Adipose tissue (tissue), 3 donors: ENCODE results near the gene RNU6-8. TPM values are rescaled to one million over a fixed set of nuclear protein-coding genes. Genes with fewer than 3 reads are reported as not detected.

Source experiments
- H3K27ac ChIP-seq: one replicate; pipeline ENCODE4 v1.5.1; 2013; ENCODE audit warnings: low read depth, low read length
- WGBS, 3 donors: extraction: QIAGEN DNeasy Blood & Tissue Kit; methylation state at CpG; one replicate each; pipeline ENCODE4 v1.1.7; 2013; 5-methylcytosine and 5-hydroxymethylcytosine counted together
- polyA plus RNA-seq, 3 donors: library from polyadenylated mRNA; stranded (reverse); fragments of 200-250 nt; gene quantifications; one replicate each; pipeline ENCODE4 v1.2.3, GENCODE V29; 2013
- donor health status: healthy with polysubstance abuse.
- donor health status: Bipolar disorder and iron deficiency.
- donor health status: healthy.

Gene RNU6-8
- not detected for polyA plus RNA-seq

DNA sequence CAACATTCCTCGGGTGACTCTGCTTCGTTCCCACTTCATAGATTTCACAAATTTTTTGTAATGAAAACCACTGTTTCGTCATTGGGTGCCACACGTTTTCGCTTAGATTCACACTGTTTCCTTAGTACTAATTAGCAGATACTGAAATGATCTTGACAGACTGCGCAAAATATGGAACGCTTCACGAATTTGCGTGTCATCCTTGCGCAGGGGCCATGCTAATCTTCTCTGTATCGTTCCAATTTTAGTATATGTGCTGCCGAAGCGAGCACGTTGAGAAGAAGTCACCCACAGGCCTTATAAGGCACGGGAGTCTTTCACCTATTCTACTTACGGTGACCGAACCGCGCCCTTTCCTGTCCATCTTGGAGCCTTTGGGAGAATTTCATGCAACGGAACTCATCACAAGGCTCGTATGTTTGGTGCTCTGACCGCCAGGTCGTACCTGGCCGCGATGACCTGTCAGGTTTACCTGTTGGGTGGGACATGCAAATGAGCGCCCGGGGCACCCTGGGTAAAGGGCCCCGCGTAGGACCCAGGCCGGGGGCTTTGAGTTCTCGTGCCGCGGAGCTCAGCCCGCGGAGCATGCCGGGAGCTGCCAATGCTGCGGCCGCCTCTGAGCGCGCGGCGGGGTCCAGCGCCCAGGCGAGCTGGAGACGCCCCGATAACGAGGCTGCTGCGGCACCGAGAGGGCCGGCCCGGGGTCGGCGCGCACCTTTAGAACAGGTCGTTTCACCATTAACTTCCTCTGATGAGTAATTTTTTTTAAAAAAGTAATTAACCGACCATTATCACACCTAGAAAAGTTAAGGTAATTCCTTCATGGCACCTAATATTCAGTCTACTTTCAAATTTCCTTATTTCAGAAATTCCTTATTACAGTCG lies at the start of gene RNU6-8:
TSS of gene RNU6-8 (minus strand) at position 272 of the 885 bp plus-strand sequence.
- H3K27ac ChIP-seq = no peak within 1 kb of the TSS
- 0 to 1% (median 0%) methylated on average over 57 of the region's 57 CpGs for WGBS, 3 donors

DNA sequence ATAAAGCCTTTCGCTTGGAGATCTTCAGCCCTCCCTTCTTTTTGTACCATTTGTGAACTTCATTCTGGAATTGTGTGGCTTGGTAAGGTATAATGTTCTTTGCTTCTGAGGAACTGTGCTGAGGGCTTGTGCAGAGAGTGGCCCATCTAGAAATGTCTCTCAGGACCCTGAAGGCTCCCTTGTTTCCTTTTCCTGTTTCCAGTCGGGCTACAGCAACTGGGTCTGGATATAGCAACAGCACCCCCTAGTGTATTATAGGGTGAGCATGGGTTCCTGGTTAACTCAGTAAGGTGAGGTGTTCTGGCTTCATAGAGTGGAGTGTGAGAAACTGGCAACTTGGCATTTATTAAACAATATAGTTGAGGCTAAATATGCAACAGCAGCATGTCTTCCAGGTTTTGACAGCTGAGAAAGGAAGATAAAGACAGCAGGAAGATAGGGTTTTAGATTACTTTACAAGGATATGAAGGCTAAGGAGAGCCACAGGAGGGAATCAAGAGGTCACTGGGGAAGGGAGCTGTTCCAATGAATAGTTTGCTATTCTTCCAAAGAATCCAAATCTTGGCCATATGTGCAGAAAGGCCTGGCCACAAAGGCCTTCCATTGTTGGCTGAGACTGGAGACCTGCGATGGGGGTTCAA lies 49.1 kb upstream of the RNU6-8 start:
- no peak overlapping the region for H3K27ac ChIP-seq
- 49 to 62% (median 58%) methylated on average over 3 of the region's 3 CpGs for WGBS, 3 donors

DNA sequence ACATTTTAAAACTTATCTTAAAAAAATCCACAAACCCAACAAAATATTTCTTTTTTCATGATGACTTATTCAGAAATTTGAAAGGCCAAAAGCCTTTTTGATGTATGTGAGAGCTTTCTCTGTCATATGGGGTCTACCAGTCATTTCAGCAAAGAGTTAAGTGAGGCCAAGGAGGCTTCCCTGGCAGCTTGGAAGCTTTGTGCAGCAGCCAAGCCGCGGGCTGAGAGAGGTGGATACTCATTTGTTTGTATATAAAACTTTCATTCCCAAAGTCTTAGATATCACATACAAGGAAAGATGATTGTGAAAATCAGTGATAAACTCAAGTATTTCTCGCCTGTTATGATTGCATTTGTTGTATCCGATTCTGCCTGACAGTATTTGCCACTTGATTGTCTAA lies 48.5 kb upstream of the RNU6-8 start:
- WGBS, 3 donors = 60 to 74% (median 65%) methylated on average over 4 of the region's 4 CpGs
- no peak overlapping the region for H3K27ac ChIP-seq

DNA sequence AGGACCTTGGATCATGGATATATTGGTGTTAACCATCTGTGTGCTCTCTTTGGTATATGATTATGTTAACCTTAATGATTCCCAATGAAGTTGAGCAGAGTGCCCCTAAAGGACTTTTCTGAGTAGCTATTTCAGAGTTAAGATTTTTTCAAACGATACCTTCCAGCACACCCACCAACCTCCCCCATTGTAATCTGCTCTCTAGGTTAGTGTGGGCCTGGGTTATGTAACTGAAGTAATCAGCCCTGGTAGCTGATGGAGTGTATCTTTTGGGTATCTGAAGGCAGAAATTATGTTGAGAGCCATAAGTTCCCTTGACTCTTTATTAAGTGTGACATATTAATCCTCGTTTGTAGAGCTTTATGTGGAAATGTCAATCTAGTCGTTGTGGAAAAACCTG lies 47.6 kb upstream of the RNU6-8 start:
- 84 to 88% (median 84%) methylated on average over 3 of the region's 3 CpGs for WGBS, 3 donors

DNA sequence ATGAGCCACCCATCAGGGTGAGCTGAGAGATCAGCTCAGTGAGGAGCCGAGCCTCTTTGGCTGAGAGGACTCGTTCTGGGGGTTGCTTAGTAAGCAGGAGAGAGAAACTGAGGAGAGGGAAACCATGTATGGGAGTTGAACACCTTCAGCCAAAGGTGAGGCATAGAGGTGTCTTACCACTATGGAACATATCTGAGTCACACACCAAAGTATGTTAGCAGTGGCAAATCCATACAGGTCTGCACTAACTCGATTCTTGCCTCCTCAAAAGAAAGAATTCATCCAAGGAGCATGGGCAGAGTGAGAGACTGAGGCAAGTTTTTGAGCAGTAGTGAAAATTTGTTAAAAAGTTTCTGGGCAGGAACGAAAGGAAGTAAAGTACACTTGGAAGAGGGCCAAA lies 46.7 kb upstream of the RNU6-8 start:
- 89 to 94% (median 91%) methylated on average over 4 of the region's 4 CpGs for WGBS, 3 donors
- H3K27ac ChIP-seq = no peak overlapping the region

More for the DNA sequence above, 47.6 kb upstream of the RNU6-8 start:
- H3K27ac ChIP-seq = no peak overlapping the region

DNA sequence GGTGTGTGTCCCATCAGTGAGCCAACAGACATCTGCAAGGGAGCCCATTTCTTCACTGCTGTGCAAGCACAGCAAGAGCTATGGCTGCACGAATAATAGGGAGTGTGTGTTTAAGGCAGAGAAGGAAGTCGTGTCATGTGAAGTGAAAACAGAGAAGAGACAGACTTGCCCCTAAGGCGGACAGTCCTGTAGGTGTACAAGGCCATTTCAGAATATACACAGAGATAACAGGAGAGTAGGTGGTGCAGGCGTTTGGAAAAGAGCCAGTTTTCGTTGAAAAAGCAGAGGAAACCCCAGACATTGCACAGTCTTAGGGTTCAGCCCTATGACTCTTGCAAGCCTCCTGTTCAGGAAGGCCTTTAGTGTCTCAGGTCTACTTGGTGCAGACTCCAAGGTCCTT lies 46.3 kb upstream of the RNU6-8 start:
- no peak overlapping the region for H3K27ac ChIP-seq
- 75 to 81% (median 79%) methylated on average over 5 of the region's 5 CpGs for WGBS, 3 donors

DNA sequence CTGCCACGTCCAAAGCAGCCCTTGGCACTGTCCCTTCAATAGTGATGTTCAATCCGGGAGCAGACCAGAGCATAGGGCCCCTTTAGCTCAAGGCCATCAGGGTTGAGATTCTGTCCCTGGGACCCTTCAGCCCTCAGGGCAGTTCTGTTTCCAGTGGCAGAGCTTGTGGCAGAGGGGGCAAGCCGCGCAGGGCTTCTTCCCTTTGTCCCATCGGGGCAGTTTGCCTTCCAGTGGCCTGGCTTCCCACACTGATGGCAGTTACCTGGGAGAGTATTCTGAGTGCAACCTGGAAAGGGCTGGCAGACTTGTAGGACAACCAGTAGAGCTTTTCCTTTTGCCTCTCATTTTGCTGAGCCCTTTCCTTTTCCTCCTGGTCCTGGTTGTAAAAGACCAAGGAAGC lies 43.7 kb upstream of the RNU6-8 start:
- H3K27ac ChIP-seq = no peak overlapping the region
- 90 to 94% (median 94%) methylated on average over 5 of the region's 5 CpGs for WGBS, 3 donors

DNA sequence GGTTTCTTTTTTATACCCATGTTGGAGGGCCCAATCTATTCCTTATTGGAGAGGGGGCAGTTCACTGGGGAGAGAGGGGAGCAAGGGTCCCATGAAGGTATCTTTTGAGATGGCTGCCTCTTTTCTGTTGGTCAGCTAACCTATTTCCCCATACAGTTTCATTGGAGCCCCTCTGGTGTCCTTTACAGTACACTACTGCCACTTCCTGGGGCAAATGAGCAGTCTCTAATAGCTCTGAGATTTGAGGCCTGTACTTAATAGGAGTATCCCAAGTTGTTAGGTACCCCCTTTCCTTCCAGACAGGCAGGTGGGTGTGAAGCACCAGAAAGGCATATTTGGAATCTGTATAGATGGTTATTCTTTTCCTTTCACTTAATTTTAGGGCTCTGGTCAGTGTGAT lies 41.3 kb upstream of the RNU6-8 start:
- no peak overlapping the region for H3K27ac ChIP-seq

DNA sequence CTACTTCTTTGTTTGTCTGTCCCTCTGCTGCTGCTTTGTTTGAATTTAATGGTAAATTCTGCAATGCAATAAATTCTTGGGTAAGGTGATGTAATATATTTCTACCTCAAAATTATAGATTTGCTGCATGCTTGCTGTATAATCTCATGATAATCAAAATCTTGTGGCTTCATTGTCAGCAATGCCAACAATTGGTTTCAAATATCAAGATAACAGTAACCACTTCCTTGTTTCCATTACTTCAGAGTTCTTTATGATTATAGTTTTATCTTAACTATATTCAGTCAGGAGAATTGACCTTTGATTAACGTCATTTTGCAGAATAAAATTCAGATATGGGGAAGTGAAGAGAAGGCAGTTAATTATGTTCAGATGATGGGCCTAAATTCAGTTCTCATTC lies 30.2 kb upstream of the RNU6-8 start:
- H3K27ac ChIP-seq = no peak overlapping the region
- 55 to 61% (median 56%) methylated on average over 1 of the region's 1 CpG for WGBS, 3 donors

DNA sequence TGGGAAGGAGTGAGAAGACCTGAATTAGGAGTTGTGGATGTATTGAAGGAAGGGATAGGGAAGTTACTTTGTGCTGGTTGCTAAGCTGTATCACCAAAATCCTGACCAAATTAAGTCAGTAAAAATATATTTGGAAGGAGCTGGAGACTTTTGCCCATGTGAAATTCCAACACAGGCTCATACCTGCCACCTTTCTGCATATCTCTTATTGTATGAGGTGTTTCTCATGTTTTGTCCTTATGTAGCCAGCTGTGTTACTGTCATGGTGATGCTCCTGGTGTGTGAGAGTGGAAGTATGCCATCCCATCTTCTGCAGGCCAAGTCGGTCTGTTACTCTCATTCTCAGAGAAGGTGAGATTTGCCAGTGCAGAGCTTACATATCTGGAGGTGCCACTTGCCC lies 29.4 kb upstream of the RNU6-8 start:
- 93 to 96% (median 94%) methylated on average over 1 of the region's 1 CpG for WGBS, 3 donors
- no peak overlapping the region for H3K27ac ChIP-seq

DNA sequence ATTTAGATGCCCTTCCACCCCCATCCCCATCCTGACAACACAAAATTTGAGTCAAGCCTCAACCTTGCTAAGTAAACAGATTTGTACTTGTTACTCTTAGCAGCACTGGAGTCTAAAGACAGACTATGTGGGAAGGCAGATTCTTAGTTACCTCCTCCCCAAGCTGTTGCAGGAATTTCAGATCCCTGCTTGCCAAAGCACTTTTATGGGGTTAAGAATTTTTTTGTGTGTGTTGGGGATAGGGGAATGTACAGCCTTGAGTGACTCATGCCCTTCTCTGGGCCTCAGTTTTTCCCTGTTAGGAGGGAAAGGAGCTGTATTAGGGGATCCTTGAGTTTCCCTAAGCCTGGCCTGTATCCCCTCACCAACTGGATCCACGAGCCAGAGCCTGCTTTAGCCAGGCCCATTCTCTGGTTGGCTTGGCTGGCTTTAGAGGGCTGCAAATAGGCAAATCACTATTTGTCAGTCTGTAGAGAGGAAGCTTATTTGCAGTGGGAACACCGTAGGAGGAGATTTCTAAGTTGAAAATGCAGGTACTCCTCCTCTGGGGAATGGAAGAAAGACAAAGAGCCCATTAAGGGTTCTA lies 27.7 kb upstream of the RNU6-8 start:
- 82 to 92% (median 91%) methylated on average over 2 of the region's 2 CpGs for WGBS, 3 donors
- H3K27ac ChIP-seq = no peak overlapping the region

DNA sequence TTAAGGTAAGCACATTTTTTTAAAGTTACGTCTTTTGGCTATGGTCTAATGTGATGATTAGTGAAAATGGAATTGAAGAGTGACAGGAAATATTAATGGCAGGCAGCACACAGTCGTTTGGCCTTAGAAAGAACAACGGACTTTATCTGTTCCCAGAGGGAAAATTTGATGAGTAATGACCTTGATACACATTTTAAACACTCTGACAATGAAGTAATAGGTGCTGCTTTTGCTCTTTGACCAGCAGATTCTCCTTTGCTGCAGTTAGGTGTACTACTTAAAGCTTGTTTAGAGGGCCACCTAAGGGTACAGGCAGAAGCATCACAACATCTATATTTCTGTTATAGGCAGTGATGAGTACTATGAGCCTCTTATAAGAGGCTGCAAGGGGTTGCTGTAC lies 27.1 kb upstream of the RNU6-8 start:
- WGBS, 3 donors = 36 to 42% (median 38%) methylated on average over 3 of the region's 3 CpGs
- H3K27ac ChIP-seq = no peak overlapping the region

DNA sequence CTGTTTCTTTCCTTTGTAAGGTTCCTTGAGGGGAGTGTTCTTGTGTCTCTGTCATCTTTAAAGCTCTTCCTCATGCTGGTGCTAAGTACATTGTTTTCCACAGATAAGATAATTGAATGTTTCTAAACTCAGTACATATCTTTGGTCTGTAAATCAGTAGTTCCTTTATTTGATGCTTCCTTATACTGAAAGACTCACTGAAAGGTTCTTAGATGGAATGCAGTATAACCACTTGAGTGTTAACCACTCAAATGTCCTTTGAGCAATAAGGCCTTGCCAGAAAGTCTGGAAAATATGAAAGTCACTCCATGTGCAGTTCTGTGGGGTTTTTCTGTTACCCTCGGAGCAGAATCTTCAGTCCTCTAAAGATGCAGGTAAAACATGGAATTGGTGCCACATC lies 23.0 kb upstream of the RNU6-8 start:
- 87 to 92% (median 89%) methylated on average over 1 of the region's 1 CpG for WGBS, 3 donors

DNA sequence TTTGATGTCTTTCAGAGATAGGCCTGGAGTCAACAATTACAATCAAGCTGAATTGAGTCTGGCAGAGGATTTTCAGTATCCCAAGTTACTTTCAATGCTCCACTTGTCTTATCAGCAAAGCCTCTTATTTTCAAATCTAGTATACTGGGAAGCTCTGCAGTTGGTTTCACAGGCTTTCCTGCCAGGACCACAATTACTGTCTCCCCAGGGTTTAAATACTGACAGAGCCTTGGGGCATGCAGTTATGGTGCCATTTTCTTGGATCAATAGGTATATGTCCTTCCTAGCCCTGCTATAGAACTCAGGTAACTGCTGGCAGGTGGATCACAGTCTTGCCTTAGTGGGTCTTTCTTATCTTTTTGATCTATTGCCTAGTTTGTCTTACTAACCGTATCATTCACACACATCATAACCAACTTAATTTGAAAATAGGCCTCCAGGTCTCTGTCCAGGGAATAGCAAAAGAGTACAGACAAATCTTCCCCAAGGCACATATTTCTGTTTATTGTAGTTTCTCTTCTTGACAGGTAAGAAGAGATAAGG lies 22.4 kb upstream of the RNU6-8 start:
- WGBS, 3 donors = 39 to 50% (median 50%) methylated on average over 1 of the region's 1 CpG
- no peak overlapping the region for H3K27ac ChIP-seq

More for the DNA sequence above, 23.0 kb upstream of the RNU6-8 start:
- no peak overlapping the region for H3K27ac ChIP-seq

DNA sequence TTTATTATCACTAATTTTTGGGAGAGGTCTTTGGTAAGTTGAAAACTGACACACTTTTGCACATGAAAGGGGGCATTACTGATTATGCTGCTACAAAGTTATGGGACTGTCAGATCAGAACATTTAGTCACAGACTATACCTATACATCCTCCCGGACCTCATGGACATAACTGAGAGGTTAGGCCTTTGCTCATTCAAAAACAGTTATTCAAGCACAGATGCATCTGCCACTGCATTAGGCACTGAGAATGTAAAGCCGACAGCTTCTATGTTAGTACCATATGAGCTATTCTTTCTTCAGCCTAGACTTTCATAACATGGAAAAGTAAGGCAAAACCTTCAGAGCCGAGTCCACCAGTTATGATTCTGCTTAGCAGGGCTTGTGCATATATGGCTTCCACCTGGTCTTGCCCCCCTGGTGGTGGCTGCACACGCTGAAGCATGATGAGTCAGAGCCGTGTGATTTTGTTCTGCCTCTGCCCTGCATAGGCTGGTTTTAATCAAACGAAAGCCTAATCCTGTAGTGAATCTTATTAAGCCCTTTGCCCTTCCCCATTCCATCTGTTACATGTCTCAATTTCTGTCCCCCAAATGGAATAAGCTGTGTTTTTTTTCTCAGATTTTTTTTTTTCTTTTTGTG lies 21.8 kb upstream of the RNU6-8 start:
- H3K27ac ChIP-seq = no peak overlapping the region
- 66 to 73% (median 69%) methylated on average over 6 of the region's 6 CpGs for WGBS, 3 donors

DNA sequence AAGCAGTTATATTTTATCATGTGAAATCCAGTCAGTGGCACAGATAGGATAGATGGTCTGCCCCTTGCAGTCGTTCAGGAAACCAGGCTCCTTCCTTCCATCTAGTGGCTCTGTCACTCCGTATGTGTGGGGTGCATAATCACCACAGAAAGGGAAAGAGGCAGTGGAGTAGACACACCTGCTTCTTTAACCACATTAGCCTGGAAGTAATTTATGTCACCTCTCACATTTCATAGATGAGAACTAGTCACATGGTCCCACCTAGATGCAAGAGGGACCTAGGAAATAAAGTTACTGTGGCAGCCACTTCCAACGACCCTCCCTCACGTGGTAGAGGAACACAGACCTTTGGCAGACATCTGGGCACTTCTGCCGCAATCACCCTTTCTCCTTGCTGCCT lies 14.2 kb upstream of the RNU6-8 start:
- WGBS, 3 donors = 30 to 34% (median 33%) methylated on average over 5 of the region's 5 CpGs
- no peak overlapping the region for H3K27ac ChIP-seq

DNA sequence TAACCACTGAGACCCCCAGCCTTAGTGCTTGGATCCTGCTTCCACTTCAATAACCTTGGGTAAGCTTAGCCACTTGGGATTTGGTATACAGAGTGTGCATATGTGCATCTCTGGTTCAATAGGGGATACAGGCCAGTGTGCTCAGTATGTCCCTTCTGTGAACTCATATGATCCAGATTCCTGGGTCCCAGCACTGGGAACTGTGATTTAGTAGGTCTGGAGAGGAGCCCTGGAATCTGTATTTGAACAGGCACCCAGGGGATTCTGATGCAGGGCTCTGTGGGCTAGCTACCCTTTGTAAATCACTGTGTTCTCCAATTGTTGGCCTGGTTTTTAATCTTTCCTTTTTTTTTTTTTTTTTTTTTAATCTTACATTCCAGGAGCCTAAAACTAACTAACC lies 9.8 kb upstream of the RNU6-8 start:
- no peak overlapping the region for H3K27ac ChIP-seq

DNA sequence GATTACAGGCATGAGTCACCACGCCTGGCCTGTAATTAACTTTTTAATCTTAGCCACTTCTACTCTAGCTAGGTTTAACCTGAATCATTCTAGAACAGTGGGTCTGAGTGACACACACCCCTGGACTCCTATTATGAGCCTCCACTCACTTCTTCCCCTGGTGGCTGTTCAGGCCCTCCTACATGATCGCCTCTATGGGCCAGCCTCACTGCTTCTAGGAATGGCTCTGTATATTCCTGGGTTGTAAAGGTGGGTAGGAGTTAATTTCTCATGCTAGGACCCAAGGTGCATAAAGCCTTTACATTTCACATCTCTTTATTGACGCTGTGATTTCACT lies 8.0 kb upstream of the RNU6-8 start:
- H3K27ac ChIP-seq = no peak overlapping the region
- 93 to 97% (median 96%) methylated on average over 3 of the region's 3 CpGs for WGBS, 3 donors

DNA sequence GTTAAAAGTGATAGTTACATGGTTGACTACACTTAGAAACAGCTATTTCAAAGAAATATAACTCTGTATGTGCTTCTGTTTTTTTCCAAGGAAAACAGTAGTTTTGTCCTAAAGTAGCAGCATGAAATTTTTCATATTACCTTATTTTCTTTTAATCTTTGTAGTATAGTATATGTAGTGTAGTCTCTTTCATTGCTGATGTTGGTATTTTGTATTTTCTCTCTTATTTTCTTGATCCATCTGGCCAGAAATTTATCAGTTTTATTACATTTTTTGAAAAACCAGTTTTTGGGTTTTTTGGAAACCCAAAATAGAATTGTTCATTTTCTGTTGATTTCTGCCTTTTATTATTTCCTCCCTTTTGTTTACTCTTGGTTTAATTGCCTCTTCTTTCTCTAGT lies 6.4 kb upstream of the RNU6-8 start:
- H3K27ac ChIP-seq = no peak overlapping the region
